ENCODE results near the gene IFNG-AS1. TPM values are rescaled to one million over a fixed set of nuclear protein-coding genes. Genes with fewer than 3 reads are reported as not detected.

Gene IFNG-AS1
- total RNA-seq, 1 donor from 2014 or later = not detected

DNA sequence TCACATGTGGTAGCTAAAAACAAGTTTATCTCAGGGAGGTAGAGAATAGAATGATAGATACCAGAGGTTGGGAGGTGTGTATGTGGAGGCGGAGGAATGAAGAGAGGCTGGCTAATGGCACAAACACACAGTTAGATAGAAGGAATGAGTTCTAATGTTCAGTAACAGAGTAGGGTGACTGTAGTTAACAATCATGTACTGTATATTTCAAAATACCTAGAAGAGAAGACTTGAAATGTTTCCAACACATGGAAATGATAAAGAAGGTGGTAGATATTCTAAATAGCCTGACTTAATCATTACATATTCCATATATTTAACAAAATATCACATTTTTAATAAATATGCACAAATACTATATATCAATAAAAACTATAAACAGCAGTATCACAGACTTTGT is 8.9 kb upstream of the IFNG-AS1 start:
- H3K27ac Mint-ChIP-seq = no peak overlapping the region
- TF ChIP-seq, protein P1, sequence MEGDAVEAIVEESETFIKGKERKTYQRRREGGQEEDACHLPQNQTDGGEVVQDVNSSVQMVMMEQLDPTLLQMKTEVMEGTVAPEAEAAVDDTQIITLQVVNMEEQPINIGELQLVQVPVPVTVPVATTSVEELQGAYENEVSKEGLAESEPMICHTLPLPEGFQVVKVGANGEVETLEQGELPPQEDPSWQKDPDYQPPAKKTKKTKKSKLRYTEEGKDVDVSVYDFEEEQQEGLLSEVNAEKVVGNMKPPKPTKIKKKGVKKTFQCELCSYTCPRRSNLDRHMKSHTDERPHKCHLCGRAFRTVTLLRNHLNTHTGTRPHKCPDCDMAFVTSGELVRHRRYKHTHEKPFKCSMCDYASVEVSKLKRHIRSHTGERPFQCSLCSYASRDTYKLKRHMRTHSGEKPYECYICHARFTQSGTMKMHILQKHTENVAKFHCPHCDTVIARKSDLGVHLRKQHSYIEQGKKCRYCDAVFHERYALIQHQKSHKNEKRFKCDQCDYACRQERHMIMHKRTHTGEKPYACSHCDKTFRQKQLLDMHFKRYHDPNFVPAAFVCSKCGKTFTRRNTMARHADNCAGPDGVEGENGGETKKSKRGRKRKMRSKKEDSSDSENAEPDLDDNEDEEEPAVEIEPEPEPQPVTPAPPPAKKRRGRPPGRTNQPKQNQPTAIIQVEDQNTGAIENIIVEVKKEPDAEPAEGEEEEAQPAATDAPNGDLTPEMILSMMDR (IDR thresholded peaks at IDR 0.05; ENCODE audit: unreplicated experiment) = no peak
- H3K4me1 Mint-ChIP-seq (ENCODE audit: low read depth) = no peaks in the 10 kb centered on the region
- DNase-seq (ENCODE audit: low spot score, unreplicated experiment) = no peak
- H3K36me3 Mint-ChIP-seq (ENCODE audit: insufficient read depth) = no peaks in the 10 kb centered on the region
- no peaks in the 10 kb centered on the region for H3K9me3 Mint-ChIP-seq (ENCODE audit: low read depth)
- no peak overlapping the region for H3K4me3 Mint-ChIP-seq (ENCODE audit: low read depth)
- peaks cover 1% of the 10 kb centered on the region for H3K27me3 Mint-ChIP-seq

DNA sequence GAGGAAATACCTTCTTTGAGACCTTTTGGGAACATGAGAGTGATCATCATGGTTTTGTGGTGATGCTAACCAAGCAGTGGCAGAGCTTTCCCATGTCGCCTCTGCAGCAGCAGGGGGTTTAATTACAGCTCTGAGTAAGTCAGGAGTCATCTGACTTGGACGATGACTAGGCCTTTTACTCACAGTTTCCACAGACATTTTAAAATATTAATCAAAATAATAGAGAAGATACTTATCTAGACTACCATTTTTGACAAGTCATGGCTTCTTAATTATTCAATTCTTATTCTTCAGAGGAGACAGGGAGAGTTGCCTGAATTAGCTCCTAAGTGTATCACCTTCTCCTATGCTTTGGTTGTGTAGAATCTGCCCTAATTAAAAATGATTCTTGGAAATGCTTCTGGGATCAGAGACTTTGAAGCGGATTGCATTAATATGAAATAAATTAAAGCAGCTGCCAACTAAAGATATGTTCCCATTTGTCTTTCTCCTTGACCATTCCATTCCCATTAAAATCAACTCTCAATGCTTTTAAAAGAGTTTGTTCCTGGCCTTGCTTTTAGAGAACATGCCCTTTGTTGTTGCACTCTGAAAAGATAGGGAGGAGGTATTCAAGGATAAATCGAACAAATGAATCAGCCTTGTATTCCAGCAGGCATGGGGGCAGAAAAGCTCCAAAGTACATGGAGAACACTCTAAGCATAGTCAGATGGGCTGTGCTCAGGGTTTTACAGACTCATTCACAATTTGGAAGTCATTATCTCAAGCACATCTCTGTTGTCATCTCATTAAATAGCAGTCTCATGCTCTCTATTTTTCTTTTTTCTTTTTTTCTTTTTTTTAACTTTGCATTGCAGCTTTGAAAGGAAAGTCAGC is 7.7 kb upstream of the IFNG-AS1 start:
- H3K4me3 Mint-ChIP-seq (ENCODE audit: low read depth) = no peak overlapping the region
- H3K36me3 Mint-ChIP-seq (ENCODE audit: insufficient read depth) = no peaks in the 10 kb centered on the region
- H3K9me3 Mint-ChIP-seq (ENCODE audit: low read depth) = no peaks in the 10 kb centered on the region

DNA sequence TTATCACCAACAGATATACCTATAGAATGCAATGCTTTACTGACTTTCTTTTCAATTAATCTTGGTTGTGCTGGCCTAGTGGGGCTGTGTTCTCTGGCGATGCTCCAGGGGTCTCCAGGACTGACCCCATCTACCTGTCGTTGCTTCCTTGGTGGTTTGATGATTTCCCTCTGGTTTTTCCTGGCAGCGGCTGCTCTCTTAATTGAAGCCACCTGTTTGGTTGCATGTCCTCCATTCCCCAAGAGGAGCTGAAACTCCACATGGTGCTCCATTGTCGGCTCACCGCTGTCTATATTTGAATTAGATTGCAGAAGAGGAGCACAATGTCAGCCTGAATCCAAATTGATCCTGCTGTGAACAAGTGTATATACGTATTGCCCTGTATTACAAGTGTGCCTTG is 7.1 kb upstream of the IFNG-AS1 start:
- TF ChIP-seq, protein P1 (IDR thresholded peaks at IDR 0.05; ENCODE audit: unreplicated experiment) = no peak
- no peak overlapping the region for H3K27ac Mint-ChIP-seq

More for the DNA sequence above, 7.7 kb upstream of the IFNG-AS1 start:
- no peak overlapping the region for H3K27ac Mint-ChIP-seq
- no peak for DNase-seq (ENCODE audit: low spot score, unreplicated experiment)
- peaks cover 3% of the 10 kb centered on the region for H3K4me1 Mint-ChIP-seq (ENCODE audit: low read depth)
- TF ChIP-seq, protein P1 (IDR thresholded peaks at IDR 0.05; ENCODE audit: unreplicated experiment) = no peak
- H3K27me3 Mint-ChIP-seq = no peaks in the 10 kb centered on the region

DNA sequence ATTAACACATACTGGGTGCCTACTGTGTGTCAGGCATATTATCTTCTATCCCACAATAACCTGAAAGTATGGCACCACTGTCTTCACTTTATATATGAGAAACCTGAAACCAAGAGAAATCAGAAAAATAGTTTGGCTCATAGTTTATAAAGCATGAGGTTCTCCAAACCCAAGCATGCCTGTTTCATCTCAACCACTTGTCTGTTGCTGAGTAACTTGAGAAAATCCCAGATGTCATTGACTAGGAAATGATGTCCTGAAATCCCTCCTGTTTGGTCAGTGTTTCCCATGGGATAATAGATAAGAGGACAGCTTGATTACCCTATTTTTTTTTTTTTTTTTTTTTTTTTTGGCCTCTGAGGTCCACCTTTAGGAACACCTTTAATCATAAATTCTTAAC is 2.6 kb upstream of the IFNG-AS1 start:
- Mint-ChIP-seq H3K4me1 (ENCODE audit: low read depth) (peaks cover 24% of the 10 kb centered on the region), H3K36me3 (ENCODE audit: insufficient read depth) (no peaks in the 10 kb centered on the region), H3K27me3 (no peaks in the 10 kb centered on the region), H3K27ac (no peak overlapping the region), H3K9me3 (ENCODE audit: low read depth) (no peaks in the 10 kb centered on the region), H3K4me3 (ENCODE audit: low read depth) (no peak overlapping the region)
- DNase-seq (ENCODE audit: low spot score, unreplicated experiment) = no peak
- TF ChIP-seq, protein P1 (IDR thresholded peaks at IDR 0.05; ENCODE audit: unreplicated experiment) = no peak

More for the DNA sequence above, 7.1 kb upstream of the IFNG-AS1 start:
- H3K27me3 Mint-ChIP-seq = no peaks in the 10 kb centered on the region
- DNase-seq (ENCODE audit: low spot score, unreplicated experiment) = no peak
- H3K4me3 Mint-ChIP-seq (ENCODE audit: low read depth) = no peak overlapping the region
- H3K4me1 Mint-ChIP-seq (ENCODE audit: low read depth) = peaks cover 5% of the 10 kb centered on the region
- H3K9me3 Mint-ChIP-seq (ENCODE audit: low read depth) = no peaks in the 10 kb centered on the region
- H3K36me3 Mint-ChIP-seq (ENCODE audit: insufficient read depth) = no peaks in the 10 kb centered on the region

DNA sequence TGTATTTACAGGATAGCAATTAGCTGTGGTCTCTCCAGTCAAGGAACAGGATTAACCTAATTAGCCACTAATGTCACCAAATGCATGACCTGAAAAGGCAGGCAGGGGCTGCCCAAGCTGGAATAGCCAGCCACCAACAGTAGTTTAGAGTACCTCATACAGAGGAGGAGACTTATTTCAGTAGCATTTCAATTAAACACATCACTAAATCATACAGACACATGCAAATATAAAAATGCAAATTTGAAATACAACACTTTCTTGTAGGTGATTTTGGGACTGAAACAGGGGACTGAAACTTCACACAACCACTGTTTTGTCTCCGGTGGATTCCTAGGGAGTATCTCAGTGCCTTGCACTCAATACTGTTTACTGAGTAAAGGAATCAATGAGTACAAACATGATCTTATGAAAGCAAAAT is 636 bp upstream of the IFNG-AS1 start:
- TF ChIP-seq, protein P1 (IDR thresholded peaks at IDR 0.05; ENCODE audit: unreplicated experiment) = no peak
- Mint-ChIP-seq H3K9me3 (ENCODE audit: low read depth) (no peaks in the 10 kb centered on the region), H3K4me1 (ENCODE audit: low read depth) (peaks cover 24% of the 10 kb centered on the region), H3K27me3 (no peaks in the 10 kb centered on the region), H3K36me3 (ENCODE audit: insufficient read depth) (no peaks in the 10 kb centered on the region), H3K4me3 (ENCODE audit: low read depth) (no peak overlapping the region), H3K27ac (no peak overlapping the region)
- DNase-seq (ENCODE audit: low spot score, unreplicated experiment) = no peak

Measured in progenitor cell of endocrine pancreas (in vitro differentiated cells).